ENCODE results near the gene DNAJC4.

DNAJC4 gene

DNA sequence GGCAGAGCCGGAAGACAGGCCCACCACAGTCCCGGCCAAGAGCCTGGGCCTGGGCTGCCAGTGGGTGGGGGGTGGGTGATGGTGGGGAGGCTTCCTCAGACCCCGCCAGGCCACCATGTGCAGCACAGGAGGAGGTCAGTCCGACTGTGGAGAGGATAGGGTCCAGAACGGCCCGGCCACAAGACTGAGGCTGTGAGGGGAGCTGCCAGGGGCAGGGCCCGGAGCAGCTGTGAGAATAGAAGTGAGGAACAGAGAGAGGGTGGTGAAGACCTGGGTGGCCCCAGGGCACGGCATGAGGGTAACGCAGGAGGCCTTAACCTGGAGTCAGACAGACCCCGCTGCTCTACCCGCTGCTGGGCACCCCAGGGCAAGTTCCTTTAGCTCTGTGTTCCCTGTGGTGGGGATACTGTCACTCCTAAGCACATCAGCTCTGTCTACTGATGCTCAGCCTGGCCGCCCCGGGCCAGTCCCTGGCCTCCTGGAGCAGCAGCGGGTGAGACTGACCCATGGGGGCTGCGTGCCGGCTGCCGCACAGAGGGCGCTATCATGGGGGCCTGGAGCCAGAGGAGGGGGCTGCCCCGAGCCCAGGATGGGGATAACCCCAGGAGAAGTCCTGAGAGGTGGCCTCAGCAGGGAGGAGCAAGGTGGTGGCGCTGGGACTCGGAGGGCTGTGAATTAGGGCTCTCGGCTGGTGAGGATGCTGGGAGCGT lies 22.1 kb upstream of the DNAJC4 start:
- DNase-seq (ENCODE audit: low read depth in 2 of 2) = no peak

DNA sequence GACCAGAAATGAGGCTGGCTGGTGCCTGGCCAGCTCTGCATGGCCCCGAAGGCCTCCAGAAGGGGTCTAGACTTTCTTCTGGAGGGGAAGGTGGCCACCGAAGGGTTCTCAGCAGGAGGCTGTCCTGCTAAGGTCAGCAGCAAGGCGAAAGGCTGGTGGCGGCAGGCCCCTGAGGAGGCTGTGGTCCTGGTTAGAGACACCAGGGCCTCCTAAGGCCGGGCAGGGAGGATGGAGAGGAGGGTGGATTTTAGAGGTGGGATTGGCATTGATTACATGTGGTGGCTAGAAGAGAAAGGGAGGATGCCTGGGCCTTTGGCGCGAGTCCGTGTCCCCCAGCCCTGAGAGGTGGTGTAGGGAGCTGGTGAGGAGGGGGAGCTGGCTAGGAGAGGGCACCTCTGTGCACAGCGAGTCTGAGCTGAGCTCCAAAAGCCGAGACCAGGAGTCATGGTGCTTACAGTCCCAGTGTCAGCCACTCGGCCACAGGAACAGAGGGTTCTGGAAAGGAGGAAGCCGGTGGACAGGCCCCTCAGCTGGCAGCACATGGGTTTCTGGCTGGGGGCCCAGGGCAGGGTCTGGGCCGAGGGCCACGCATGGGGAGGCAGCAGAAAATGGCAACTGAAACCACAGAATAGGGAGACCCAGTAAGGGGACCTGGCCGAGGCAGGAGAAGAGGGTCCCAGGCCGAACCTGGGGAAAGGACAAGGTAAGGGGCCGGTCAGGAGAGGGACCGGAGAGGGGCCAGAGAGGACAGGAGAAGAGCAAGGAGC lies 21.4 kb upstream of the DNAJC4 start:
- DNase-seq (ENCODE audit: low read depth in 2 of 2) = no peak

DNA sequence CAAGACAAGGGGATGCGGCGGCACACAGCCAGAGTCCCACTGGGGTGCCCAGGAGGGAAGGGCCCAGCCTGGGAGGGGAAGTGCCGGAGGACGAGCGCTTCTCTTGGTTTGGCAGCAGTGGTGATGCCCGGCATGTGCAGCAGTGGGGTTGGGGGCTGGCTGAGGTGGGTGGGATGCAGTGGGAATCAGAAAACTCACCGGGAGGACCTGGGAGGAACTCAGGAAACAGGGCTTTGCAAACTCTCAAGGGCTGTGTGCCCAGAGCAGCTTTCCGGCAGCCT lies 20.8 kb upstream of the DNAJC4 start:
- no peak for DNase-seq (ENCODE audit: low read depth in 2 of 2)

DNA sequence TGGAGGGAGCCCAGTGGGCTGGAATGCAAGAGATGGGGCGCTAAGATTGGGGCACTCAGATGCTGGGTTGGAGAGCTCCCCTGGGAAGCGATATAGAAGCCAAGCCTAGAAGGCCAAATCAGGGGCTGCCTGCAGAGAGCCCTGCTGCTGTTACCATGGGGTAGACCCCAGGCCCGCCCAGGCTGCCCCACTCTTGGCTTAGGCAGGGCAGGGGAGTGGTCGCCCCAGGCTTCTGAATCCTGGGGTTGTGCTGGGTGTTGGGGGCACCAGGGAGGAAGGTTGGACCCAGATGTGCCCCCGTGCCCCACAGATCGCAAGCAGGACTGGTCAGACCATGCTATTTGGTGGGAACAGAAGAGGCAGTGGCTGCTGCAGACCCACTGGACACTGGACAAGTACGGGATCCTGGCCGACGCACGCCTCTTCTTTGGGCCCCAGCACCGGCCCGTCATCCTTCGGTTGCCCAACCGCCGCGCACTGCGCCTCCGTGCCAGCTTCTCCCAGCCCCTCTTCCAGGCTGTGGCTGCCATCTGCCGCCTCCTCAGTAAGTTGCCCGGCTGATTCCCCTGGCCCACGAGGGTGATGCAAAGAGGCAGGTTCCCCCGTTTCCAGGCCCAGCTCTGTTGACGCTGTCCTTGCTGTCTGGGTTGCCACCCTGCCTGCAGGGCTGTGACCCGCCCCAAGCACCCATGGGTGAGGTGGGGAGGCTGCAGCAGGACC lies 19.9 kb upstream of the DNAJC4 start:
- no peak for DNase-seq (ENCODE audit: low read depth in 2 of 2)

DNA sequence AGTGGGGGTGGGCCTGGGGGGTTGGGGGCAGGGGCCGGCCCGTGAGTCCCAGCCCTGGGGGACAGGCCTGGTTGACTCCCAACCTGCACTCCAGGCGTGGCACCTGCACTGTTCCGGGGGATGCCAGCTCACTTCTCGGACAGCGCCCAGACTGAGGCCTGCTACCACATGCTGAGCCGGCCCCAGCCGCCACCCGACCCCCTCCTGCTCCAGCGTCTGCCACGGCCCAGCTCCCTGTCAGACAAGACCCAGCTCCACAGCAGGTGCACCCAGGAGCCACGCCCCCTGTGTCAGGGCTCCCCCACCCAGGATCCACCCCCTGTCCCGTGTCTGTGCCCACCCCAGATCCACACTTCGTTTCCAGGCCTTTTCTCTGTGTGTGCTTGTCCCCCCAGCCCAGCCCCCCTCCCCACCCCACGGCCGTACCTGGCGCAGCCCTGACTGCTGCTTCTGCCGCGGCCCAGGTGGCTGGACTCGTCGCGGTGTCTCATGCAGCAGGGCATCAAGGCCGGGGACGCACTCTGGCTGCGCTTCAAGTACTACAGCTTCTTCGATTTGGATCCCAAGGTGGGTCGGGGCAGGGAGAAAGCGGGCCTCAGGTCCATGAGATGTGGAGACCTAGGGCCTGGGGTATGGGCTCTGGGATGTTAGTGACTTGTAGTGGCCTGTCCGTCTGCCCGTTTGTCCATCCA lies 19.0 kb upstream of the DNAJC4 start:
- no peak for DNase-seq (ENCODE audit: low read depth in 2 of 2)

DNA sequence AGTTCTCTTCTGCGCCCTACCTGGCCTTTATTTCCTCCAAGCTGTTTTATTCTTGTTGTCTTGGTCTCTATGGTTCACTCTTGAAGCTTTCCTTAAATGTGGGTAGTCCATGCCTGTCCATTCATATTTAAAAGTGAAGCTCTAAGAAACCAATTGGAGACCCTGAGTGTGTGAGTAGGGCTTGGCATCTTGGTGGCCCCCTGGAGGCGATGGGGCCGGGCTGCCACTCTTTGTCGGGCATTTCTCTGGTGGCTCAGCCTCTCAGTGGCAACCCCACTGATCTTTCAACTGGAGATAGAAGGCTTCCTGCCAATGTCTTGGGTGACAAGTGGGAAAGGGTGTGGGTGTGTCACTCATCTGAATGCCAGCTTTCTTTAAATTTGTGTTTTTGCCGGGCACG lies 13.5 kb upstream of the DNAJC4 start:
- no peak for DNase-seq (ENCODE audit: low read depth in 2 of 2)

DNA sequence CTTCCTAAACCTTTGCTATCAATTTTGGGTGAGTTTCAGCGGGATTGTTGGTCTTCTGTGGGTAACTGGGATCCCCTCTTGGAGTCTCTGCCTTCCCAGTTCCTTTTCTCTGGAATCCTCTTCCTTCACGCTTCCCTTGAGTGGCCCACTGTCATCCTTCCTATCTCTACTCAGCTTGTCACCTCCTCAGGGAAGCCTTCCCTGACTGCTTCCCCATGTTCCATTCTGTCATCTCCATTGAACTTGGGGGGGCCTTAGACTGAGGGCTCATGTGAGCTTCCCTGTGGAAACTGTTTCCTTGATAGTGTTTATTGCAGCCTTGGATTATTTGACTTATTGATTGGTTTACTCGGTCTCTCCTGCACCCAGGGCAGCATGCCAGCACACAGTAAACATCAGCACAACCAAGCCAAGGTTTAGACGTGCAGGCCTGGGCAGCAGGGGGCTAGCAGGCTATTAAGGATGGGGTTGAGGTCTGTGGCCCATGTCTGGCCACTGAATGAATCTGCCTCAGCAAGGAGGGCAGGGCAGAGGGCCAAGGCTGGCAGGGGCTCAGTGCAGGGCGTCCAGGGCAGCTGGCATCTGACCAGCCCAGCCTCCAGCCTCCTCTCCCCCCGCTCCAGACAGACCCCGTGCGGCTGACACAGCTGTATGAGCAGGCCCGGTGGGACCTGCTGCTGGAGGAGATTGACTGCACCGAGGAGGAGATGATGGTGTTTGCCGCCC lies 11.6 kb upstream of the DNAJC4 start:
- no peak for DNase-seq (ENCODE audit: low read depth in 2 of 2)

DNA sequence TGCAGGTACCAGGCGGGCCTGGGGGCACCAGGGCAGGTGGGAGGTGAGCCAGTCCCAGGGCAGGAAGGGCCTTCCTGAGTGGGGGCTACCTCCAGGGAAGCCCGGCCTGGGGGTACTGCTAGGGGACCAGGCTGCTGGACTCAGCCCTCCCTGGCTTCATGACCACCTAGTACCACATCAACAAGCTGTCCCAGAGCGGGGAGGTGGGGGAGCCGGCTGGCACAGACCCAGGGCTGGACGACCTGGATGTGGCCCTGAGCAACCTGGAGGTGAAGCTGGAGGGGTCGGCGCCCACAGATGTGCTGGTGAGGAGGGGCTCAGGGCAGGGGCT lies 11.0 kb upstream of the DNAJC4 start:
- DNase-seq (ENCODE audit: low read depth in 2 of 2) = no peak

DNA sequence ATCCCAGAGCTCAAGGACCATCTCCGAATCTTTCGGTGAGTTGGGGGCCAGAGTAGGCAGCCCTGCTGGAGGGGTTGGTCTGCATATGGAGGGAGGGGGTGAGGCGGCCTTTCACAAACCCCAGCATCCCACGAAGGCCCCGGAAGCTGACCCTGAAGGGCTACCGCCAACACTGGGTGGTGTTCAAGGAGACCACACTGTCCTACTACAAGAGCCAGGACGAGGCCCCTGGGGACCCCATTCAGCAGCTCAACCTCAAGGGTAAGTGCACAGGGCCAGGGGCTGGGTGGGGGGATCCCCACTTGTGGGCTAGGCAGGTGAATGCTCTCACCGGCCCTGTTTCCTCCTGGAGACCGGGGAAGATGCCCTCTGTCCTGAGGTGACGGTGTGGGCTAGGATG lies 10.6 kb upstream of the DNAJC4 start:
- DNase-seq (ENCODE audit: low read depth in 2 of 2) = no peak

DNA sequence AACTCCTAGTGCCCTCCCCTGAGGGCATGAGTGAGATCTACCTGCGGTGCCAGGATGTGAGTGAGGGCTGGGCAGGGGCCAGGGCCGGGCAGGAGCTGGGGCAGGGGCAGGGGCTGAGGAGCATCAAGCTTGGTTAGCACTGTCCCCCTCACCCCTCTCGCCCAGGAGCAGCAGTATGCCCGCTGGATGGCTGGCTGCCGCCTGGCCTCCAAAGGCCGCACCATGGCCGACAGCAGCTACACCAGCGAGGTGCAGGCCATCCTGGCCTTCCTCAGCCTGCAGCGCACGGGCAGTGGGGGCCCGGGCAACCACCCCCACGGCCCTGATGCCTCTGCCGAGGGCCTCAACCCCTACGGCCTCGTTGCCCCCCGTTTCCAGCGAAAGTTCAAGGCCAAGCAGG lies 10.1 kb upstream of the DNAJC4 start:
- no peak for DNase-seq (ENCODE audit: low read depth in 2 of 2)

DNA sequence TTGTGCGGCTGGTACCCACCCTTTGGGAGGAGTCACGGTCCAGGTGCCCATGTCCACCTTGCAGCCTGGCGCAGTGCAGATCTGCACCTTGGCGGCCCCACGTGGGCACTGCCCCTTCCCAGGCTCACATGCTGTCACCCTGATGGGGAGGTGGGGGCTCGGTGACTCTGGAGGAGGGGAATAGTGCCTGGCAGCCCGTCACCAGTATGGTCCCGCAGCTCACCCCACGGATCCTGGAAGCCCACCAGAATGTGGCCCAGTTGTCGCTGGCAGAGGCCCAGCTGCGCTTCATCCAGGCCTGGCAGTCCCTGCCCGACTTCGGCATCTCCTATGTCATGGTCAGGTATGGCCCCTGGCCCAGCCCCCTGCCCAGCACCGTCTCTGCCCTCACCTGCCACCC lies 9.6 kb upstream of the DNAJC4 start:
- DNase-seq (ENCODE audit: low read depth in 2 of 2) = no peak

DNA sequence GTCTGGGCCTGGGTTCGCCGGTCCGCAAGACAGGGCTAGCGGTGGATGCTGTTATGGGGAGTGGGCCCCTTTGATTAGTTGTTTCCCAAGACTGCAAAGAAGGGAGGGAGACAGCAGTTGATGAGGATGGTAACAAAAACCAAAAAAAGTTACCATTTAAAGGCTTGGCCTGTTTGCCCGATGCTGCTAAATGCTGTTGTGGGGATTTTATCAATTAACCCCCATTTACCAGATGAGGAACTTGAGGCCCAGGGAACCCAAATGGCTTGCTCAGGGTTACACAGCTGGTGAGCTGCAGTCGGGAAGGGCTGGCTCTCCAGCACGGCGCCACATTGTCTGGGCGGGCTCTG lies 7.7 kb upstream of the DNAJC4 start:
- no peak for DNase-seq (ENCODE audit: low read depth in 2 of 2)

DNA sequence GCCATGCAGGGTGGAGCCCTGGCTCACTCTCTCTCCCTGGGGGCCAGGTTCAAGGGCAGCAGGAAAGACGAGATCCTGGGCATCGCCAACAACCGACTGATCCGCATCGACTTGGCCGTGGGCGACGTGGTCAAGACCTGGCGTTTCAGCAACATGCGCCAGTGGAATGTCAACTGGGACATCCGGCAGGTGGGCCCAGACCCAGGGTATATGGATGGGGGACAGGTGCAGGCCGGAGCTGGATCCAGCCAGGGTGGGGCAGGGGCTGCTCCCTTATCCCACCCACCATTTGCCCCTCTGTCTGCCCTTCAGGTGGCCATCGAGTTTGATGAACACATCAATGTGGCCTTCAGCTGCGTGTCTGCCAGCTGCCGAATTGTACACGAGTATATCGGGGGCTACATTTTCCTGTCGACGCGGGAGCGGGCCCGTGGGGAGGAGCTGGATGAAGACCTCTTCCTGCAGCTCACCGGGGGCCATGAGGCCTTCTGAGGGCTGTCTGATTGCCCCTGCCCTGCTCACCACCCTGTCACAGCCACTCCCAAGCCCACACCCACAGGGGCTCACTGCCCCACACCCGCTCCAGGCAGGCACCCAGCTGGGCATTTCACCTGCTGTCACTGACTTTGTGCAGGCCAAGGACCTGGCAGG lies 7.2 kb upstream of the DNAJC4 start:
- no peak for DNase-seq (ENCODE audit: low read depth in 2 of 2)

DNA sequence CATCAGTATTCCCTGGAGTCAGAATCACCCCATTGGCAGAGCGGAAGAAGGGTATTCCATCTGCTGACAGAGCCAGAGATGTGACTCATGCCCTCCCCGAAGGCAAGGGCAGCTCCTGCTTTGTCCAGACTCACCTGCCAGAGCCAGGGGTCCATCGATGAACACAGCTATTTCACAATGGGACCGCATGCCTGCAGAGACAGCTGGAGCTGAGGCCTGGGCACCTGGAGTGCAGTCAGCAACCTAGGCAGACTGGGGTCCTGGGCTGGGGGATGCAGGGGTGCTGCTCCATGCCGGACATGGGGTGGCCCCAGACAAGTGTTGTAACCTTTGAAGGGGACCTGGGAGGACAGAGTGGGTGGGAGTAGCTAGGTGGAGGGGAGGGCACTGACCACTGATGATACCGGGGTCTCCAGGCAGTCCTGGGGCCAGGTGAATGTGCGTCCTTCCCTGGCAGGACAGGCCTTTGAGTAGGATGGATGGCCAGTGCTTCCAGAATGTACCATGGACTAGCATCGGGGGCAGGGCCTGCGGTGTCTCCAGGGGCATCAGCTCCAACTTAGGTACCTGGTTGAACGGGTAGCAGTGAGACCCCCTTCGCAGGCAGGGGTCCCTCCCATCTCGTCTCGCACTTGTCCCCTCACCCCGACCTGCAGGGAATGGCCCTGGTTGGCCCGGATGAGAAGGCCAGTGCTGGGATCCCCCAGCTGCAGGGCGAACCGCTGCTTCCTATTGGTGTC lies 6.0 kb upstream of the DNAJC4 start:
- DNase-seq (ENCODE audit: low read depth in 2 of 2) = no peak

DNA sequence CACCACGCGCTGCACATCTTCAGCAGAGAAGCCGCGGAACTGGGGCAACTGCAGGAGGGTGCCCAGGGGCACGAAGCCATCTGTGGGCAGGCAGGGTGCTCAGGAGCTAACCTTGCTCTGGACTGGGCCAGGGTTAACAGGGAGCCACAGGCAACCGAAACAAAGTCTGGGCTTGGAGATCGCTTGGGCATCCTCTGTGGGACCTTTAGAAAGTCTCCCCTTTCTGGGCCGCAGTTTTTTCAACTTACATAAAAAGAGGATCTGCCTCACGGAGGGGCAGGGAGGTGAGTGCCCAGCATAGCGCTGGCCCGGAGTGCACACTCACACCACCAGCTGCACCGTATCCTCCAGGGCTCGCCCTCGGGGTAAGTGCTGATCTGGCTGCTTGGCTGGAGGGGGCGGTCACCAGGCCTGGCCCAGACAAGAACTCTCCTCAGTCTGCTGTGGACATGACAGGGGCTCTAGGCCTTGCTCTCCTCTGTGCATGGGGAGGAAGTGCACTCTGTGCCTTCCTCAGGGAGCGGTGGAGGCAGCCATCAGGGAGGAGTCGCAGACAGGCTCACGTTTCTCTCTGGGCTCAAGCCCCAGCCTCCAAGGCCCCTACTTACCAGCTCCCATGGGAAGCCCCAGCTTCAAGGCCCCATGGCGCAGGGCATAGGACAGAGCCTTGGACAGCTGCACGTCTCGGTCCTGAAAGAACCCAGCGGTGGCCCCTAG lies 5.3 kb upstream of the DNAJC4 start:
- no peak for DNase-seq (ENCODE audit: low read depth in 2 of 2)

DNA sequence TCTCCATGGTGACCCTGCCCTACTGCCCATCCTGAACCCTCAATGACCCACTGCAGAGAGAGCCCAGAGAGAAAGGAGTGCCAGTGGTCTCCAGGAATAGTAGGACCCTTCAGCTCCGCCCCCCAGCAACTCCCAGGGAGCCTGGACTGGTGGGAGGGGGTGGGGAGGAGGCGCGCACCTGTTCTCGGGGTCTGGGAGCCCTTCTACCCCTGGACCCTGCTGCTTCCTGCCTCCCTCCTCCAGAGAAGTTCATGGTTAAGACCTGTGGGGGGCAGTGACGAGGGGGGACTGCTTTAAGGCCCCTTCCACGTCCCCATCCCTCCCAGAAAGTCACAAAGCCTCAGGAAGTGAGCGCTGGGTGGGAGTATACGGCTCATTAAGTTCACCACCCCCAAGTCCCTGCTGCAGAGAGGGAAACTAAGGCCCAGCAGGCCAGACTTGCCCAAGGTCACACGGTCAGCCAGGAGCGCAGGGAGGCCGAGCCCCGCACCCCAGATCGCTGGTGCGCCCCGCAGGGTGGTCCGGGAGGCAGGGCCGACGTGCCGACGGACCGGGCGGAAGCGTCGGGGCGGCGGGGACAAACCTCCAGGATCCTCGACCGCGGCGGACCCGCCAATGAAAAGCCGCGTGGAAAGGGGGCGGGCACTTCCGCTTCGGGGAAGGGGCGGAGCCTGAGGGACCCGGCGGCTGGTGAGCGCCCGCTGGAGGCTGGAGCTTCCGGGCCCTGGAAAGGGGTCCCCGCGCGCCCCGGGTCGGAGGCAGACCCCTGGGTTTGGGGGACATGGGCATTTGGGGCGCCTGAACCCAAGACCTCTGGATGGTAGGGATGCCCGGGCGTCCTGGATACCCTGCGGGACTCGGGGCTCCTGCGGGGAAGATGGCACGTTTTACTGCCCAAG lies 4.5 kb upstream of the DNAJC4 start, which contains the start of the genes NUDT22 and TRPT1:
Gene NUDT22, plus strand, starts transcription at position 667 of the 899 bp plus-strand sequence. CDS start 379 bp downstream, outside the sequence.
Gene TRPT1, minus strand, starts transcription at position 579 of the 899 bp plus-strand sequence. Its CDS starts 326 bp downstream, at position 253.
- peak; percentile 89 to 90 for DNase-seq (ENCODE audit: low read depth in 2 of 2)

DNA sequence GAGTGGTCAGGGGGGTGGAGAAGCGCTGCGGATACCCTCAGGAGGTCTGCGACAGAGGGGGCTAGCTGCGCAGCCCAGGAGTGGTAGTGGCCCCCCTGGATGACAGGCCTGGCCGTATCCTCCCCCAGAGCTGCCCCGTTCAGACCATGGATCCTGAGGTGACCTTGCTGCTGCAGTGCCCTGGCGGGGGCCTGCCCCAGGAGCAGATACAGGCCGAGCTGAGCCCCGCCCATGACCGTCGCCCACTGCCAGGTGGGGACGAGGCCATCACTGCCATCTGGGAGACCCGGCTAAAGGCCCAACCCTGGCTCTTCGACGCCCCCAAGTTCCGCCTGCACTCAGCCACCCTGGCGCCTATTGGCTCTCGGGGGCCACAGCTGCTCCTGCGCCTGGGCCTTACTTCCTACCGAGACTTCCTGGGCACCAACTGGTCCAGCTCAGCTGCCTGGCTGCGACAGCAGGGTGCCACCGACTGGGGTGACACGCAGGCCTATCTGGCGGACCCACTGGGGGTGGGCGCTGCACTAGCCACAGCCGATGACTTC lies 3.8 kb upstream of the DNAJC4 start:
- peak in 1 of 2 donors; percentile 63 for DNase-seq (ENCODE audit: low read depth in 2 of 2)

DNA sequence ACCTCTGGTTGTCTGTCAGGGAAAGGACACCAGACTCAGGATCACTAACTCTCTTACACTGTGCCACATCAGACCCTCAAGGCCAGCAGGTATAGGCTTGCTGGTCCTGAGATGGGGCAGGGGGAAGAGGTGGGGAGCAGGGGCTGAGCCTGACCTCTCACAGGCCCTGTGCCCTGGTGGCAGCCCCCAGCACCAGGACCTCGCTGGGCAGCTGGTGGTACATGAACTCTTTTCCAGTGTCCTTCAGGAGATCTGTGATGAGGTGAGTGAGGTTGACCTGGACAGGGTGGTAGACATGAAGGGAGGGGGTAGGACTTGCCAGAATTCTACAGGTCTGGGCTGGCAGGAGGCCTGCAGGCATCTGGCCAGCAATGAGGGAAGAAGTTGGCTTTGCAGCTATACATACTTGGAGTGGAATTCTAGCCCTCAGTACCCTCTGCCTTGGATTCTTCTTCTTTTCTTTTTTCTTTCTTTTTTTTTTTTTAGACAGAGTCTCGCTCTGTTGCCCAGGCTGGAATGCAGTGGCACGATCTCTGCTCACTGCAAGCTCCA lies 2.9 kb upstream of the DNAJC4 start:
- DNase-seq (ENCODE audit: low read depth in 2 of 2) = no peak
